Spleen (tissue), 11 donors: Measurements from ENCODE around the gene JARID2. TPM values are rescaled to one million over a fixed set of nuclear protein-coding genes. Genes with fewer than 3 reads are reported as not detected.
A peak's percentile ranks its signal among the peaks of the same experiment; 100 is the strongest.

Experiments
- DNase-seq: peaks from one replicate; pipeline ENCODE4 v3.0.0-alpha.2; 2020
- H3K27ac ChIP-seq, 8 donors: fragments of 200-600 bp; sonication (generic) in 7 of 8; 1 replicate in 4 of 8; 2 replicates in 4 of 8; pipeline versions ENCODE4 v1.5.0 to v1.8.0; 2016 to 2021; ENCODE audit warnings: inconsistent platforms in 4 of 8, mild to moderate bottlenecking in 4 of 8, moderate library complexity in 1 of 8
- H3K27me3 ChIP-seq, 7 donors: fragments of 200-600 bp; sonication (generic) in 6 of 7; replicated peaks in 1 of 7; 1 replicate in 4 of 7; 2 replicates in 3 of 7; pipeline versions ENCODE4 v1.5.0 to v1.8.0; 2016 to 2021; ENCODE audit warnings: inconsistent platforms in 3 of 7, mild to moderate bottlenecking in 1 of 7
- H3K36me3 ChIP-seq, 6 donors: fragments of 200-600 bp; sonication (generic) in 5 of 6; 1 replicate in 4 of 6; 2 replicates in 2 of 6; pipeline versions ENCODE4 v1.5.0 to v1.8.0; 2016 to 2021; ENCODE audit warnings: inconsistent platforms in 2 of 6
- H3K4me1 ChIP-seq, 6 donors: fragments of 200-600 bp; sonication (generic) in 5 of 6; 1 replicate in 3 of 6; 2 replicates in 3 of 6; pipeline versions ENCODE4 v1.5.0 to v1.8.0; 2016 to 2021; ENCODE audit warnings: inconsistent platforms in 3 of 6
- H3K4me3 ChIP-seq, 8 donors: fragments of 200-600 bp; sonication (generic) in 7 of 8; 1 replicate in 4 of 8; 2 replicates in 4 of 8; pipeline versions ENCODE4 v1.5.0 to v1.8.0; 2016 to 2021; ENCODE audit warnings: inconsistent platforms in 4 of 8, mild to moderate bottlenecking in 4 of 8, moderate library complexity in 2 of 8
- H3K9me3 ChIP-seq, 8 donors: fragments of 200-600 bp; sonication (generic) in 7 of 8; 1 replicate in 4 of 8; 2 replicates in 4 of 8; pipeline versions ENCODE4 v1.5.0 to v1.8.0; 2016 to 2021; ENCODE audit warnings: inconsistent platforms in 4 of 8
- POLR2A ChIP-seq, 3 donors: fragments of 450-650 bp; IDR thresholded peaks; one replicate each; pipeline ENCODE4 v1.5.1; 2017; ENCODE audit warnings: antibody characterized with exemption in 3 of 3, mild to moderate bottlenecking in 1 of 3
- POLR2AphosphoS5 ChIP-seq, 3 donors: sonication (generic); formaldehyde crosslinking; IDR thresholded peaks; one replicate each; pipeline ENCODE4 v1.5.1; 2017; ENCODE audit warnings: antibody characterized with exemption in 3 of 3
- WGBS, 5 donors: extraction: QIAGEN DNeasy Blood & Tissue Kit in 3 of 5; methylation state at CpG; one replicate each; pipeline versions ENCODE4 v1.1.5 to v1.1.7; 2013 to 2018; 5-methylcytosine and 5-hydroxymethylcytosine counted together
- intact Hi-C: fragments of 100-400 bp; cut with DNase I; formaldehyde crosslinking; loops from one replicate; pipeline ENCODE4 v1.15.0; 2023; ENCODE audit warnings: low total_unique reads
- polyA plus RNA-seq, 3 donors: library from polyadenylated mRNA; stranded (reverse); fragments of 200-250 nt; gene quantifications; one replicate each; pipeline ENCODE4 v1.2.1, GENCODE V29; 2013
- total RNA-seq, 7 donors: library from RNA; depleted of rRNA in 3 of 7; stranded (reverse); fragments of >200 nt in 3 of 7; fragmentation: NEBNext Ultra II Directional in 4 of 7; extraction: Animal tissue kit (Norgen Biotek cat#: 25700) in 4 of 7; gene quantifications; one replicate each; pipeline versions ENCODE4 v1.1.0 to v1.2.1, GENCODE V29; 2016 to 2021
- TF ChIP-seq, protein P1 (sequence below), 11 experiments: fragments of 200-600 bp in 7 of 11; fragments of 450-650 bp in 4 of 11; sonication (generic) in 4 of 11; IDR thresholded peaks in 8 of 11; conservative IDR thresholded peaks in 3 of 11; 1 replicate in 7 of 11; 2 replicates in 4 of 11; pipeline versions ENCODE4 v1.4.0 to v1.8.0; 2016 to 2021; ENCODE audit warnings: antibody characterized with exemption in 11 of 11, inconsistent platforms in 4 of 11, mild to moderate bottlenecking in 1 of 11
- donor health status: healthy with polysubstance abuse.
- donor health status: DM: no; HTN: no; CAD: no; lungs with moderate emphysema.
- donor health status: DM: no; HTN: no; CAD: no.
- donor health status: Bipolar disorder and iron deficiency.
- donor health status: healthy.
- donor health status: DM: no; HTN: no; CAD: no.
- donor health status: DM: yes; HTN: yes; CAD: no.

The JARID2 gene
- total and polyA plus RNA-seq, 10 donors = 4.4 to 27.1 (median 20.6) TPM

DNA sequence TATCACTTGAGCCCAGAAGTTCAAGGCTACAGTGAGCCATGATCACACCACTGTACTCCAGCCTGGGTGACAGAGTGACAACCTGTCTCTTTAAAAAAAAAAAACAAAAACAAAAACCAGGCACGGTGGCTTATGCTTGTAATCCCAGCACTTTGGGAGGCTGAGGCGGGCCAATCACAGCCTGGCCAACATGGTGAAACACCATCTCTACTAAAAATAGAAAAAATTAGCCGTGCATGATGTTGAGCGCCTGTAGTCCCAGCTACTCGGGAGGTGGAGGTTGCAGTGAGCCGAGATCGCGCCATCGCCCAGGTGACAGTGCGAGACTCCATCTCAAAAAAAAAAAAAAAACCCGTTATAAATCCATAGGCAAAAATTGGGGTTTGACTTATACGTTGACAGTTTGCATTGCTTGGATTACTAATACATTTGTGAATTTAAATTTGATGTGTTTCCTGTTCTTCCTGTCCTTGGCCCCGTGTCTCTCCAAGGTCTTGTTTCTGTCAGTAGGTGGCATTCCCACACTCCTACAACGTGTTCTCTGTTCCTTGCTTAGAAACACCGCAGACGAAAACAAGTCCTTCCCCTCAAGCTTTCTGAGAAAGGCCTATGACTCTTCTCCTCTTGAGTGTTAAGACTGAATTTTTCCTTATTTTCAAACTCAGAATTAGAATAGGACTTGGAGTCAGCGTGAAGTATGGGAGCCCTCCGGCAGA, 269.9 kb downstream of the JARID2 start:
- peaks cover 2 to 100% (median 91%) of the 10 kb centered on the region in 6 donors for H3K36me3 ChIP-seq

GRCh38 chr6:15516378-15516777, 270.5 kb downstream of the JARID2 start:
- Histone ChIP-seq H3K27ac (no peak overlapping the region), H3K27me3 (no peaks in the 10 kb centered on the region), H3K9me3 (no peaks in the 10 kb centered on the region), H3K4me3 (no peak overlapping the region), H3K4me1 (peaks cover 0 to 14% (median 0%) of the 10 kb centered on the region in 6 donors), H3K36me3 (peaks cover 2 to 100% (median 89%) of the 10 kb centered on the region in 6 donors)
- WGBS, 5 donors = 97 to 99% (median 98%) methylated on average over 11 to 13 of the region's 13 CpGs
- TF ChIP-seq POLR2A (IDR thresholded peaks at IDR 0.05) = no peak
- peak in 1 of 3 donors; percentile 44 for TF ChIP-seq POLR2AphosphoS5 (IDR thresholded peaks at IDR 0.05)
- TF ChIP-seq, protein P1, sequence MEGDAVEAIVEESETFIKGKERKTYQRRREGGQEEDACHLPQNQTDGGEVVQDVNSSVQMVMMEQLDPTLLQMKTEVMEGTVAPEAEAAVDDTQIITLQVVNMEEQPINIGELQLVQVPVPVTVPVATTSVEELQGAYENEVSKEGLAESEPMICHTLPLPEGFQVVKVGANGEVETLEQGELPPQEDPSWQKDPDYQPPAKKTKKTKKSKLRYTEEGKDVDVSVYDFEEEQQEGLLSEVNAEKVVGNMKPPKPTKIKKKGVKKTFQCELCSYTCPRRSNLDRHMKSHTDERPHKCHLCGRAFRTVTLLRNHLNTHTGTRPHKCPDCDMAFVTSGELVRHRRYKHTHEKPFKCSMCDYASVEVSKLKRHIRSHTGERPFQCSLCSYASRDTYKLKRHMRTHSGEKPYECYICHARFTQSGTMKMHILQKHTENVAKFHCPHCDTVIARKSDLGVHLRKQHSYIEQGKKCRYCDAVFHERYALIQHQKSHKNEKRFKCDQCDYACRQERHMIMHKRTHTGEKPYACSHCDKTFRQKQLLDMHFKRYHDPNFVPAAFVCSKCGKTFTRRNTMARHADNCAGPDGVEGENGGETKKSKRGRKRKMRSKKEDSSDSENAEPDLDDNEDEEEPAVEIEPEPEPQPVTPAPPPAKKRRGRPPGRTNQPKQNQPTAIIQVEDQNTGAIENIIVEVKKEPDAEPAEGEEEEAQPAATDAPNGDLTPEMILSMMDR (IDR thresholded peaks at IDR 0.05 in 8 of 11, conservative IDR thresholded peaks at IDR 0.05 in 3 of 11) = no peak
- intact Hi-C loops = no loop called here
- peak; percentile 64 for DNase-seq

More for the DNA sequence above, 269.9 kb downstream of the JARID2 start:
- intact Hi-C loops = no loop called here
- H3K9me3 ChIP-seq = no peaks in the 10 kb centered on the region
- peaks cover 0 to 14% (median 0%) of the 10 kb centered on the region in 6 donors for H3K4me1 ChIP-seq
- H3K27ac ChIP-seq = peak overlapping the region in 1 of 8 donors; percentile 11
- WGBS, 5 donors = 81 to 90% (median 87%) methylated on average over 18 of the region's 18 CpGs
- H3K27me3 ChIP-seq = no peaks in the 10 kb centered on the region
- DNase-seq = no peak
- no peak overlapping the region for H3K4me3 ChIP-seq
- TF ChIP-seq POLR2A (IDR thresholded peaks at IDR 0.05) (no peak), POLR2AphosphoS5 (IDR thresholded peaks at IDR 0.05) (no peak)
- TF ChIP-seq, protein P1 (IDR thresholded peaks at IDR 0.05 in 8 of 11, conservative IDR thresholded peaks at IDR 0.05 in 3 of 11) = no peak

DNA sequence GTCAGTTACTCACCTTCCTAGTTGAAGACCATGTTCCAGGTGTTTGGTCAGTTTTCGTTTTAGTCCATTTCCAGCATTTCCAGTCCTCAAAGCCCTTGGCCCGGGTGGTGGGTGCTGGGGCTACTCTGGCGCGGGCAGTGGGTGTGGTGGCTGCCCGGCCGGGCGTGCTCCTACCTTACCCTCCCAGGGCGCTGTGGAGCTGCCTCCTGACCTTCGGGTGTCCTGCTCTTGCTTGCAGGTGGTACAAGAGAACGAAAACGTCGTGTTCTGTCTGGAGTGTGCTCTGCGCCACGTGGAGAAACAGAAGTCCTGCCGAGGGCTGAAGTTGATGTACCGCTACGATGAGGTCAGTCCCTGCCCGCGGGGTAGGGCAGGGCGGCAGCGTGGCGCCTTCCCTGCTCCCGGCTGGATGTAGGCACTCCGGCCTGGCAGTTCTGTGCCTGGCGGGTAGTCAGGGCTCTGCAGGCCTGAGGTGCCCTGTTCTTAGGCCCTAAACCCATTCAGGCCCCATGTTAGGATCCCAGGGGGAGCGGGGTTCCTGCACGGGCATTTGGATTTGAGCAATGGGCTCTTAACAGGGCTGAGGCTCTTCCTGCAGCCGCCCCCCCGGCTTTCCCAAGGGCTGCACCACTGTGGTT, 271.2 kb downstream of the JARID2 start:
- DNase-seq = peak; percentile 69
- intact Hi-C loops = no loop called here
- no peaks in the 10 kb centered on the region for H3K9me3 ChIP-seq
- no peaks in the 10 kb centered on the region for H3K27me3 ChIP-seq
- peaks cover 2 to 100% (median 87%) of the 10 kb centered on the region in 6 donors for H3K36me3 ChIP-seq
- H3K4me1 ChIP-seq = peaks cover 0 to 15% (median 5%) of the 10 kb centered on the region in 6 donors
- peak in 1 of 3 donors; percentile 53 for TF ChIP-seq POLR2AphosphoS5 (IDR thresholded peaks at IDR 0.05)
- TF ChIP-seq, protein P1 (IDR thresholded peaks at IDR 0.05 in 8 of 11, conservative IDR thresholded peaks at IDR 0.05 in 3 of 11) = no peak
- no peak overlapping the region for H3K27ac ChIP-seq
- H3K4me3 ChIP-seq = no peak overlapping the region
- 95 to 97% (median 96%) methylated on average over 17 to 29 of the region's 29 CpGs for WGBS, 5 donors

DNA sequence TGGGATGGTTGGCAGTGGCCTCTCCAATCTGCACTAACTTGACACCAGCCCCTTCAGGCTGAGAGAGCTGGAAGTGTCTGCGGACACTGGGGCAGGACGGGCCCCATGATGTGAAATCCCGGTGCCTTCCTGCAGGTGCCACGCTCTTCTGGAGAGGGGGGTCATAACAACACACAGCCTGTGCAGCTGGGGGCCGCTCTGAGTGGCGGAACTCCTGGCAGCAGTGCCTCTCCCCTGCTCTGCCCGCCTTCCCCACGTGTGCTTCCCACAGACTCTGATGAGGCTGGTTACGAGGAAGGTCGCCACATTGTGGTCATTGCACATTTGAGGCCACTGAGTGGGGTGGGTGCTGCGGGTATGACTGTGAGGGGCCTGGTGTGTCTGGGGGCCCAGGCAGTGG, 271.7 kb downstream of the JARID2 start:
- H3K4me3 ChIP-seq = no peak overlapping the region
- no peaks in the 10 kb centered on the region for H3K27me3 ChIP-seq
- peaks cover 2 to 100% (median 87%) of the 10 kb centered on the region in 6 donors for H3K36me3 ChIP-seq
- H3K4me1 ChIP-seq = peaks cover 3 to 17% (median 10%) of the 10 kb centered on the region in 6 donors
- intact Hi-C loops = no loop called here
- WGBS, 5 donors = 88 to 97% (median 89%) methylated on average over 10 to 11 of the region's 11 CpGs
- no peak for TF ChIP-seq POLR2A (IDR thresholded peaks at IDR 0.05)
- peak in 1 of 3 donors; percentile 35 for TF ChIP-seq POLR2AphosphoS5 (IDR thresholded peaks at IDR 0.05)
- TF ChIP-seq, protein P1 (IDR thresholded peaks at IDR 0.05 in 8 of 11, conservative IDR thresholded peaks at IDR 0.05 in 3 of 11) = no peak
- H3K27ac ChIP-seq = no peak overlapping the region
- no peaks in the 10 kb centered on the region for H3K9me3 ChIP-seq
- DNase-seq = no peak
